Astrocyte of the cerebellum (primary cell): ENCODE results near the gene WAS.
"Not testable (repeated sequence)": the region's sequence is repeated elsewhere in the genome, so short reads cannot be mapped to it uniquely, and the experiment has no call there.

Source experiments
- DNase-seq: peaks from one replicate; pipeline ENCODE4 v3.0.0-alpha.2; 2011; ENCODE audit warnings: low read depth
- H3K4me3 ChIP-seq: 2 replicates; pipeline ENCODE4 v1.5.1; 2011; ENCODE audit warnings: mild to moderate bottlenecking, low read depth, low read length, moderate library complexity
- in situ Hi-C: cut with HindIII; loops from 2 replicates; pipeline ENCODE4 v1.10.0; 2017; ENCODE audit warnings: low sequenced_read_pairs
- TF ChIP-seq, protein P1 (sequence below): IDR thresholded peaks from 2 replicates; pipeline ENCODE4 v1.5.1; 2012; ENCODE audit warnings: low read length, low read depth, moderate library complexity, mild to moderate bottlenecking; ENCODE audit errors: missing control alignments

Gene WAS

DNA sequence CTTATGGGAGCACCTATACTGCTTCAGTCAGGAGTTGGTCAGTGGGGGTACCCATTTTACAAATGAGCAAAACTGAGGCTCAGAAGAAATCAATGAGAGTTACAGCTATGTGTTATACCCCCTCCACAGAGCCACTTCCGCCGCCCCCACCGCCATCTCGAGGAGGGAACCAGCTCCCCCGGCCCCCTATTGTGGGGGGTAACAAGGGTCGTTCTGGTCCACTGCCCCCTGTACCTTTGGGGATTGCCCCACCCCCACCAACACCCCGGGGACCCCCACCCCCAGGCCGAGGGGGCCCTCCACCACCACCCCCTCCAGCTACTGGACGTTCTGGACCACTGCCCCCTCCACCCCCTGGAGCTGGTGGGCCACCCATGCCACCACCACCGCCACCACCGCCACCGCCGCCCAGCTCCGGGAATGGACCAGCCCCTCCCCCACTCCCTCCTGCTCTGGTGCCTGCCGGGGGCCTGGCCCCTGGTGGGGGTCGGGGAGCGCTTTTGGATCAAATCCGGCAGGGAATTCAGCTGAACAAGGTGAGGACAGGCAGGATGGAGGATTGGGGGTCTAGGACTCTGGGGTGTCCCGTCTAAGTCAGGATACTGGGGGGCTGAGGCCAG, 5.0 kb downstream of the WAS start:
- no peak for DNase-seq
- no peak overlapping the region for H3K4me3 ChIP-seq
- in situ Hi-C loops = no loop called here
- TF ChIP-seq, protein P1, sequence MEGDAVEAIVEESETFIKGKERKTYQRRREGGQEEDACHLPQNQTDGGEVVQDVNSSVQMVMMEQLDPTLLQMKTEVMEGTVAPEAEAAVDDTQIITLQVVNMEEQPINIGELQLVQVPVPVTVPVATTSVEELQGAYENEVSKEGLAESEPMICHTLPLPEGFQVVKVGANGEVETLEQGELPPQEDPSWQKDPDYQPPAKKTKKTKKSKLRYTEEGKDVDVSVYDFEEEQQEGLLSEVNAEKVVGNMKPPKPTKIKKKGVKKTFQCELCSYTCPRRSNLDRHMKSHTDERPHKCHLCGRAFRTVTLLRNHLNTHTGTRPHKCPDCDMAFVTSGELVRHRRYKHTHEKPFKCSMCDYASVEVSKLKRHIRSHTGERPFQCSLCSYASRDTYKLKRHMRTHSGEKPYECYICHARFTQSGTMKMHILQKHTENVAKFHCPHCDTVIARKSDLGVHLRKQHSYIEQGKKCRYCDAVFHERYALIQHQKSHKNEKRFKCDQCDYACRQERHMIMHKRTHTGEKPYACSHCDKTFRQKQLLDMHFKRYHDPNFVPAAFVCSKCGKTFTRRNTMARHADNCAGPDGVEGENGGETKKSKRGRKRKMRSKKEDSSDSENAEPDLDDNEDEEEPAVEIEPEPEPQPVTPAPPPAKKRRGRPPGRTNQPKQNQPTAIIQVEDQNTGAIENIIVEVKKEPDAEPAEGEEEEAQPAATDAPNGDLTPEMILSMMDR = no peak

DNA sequence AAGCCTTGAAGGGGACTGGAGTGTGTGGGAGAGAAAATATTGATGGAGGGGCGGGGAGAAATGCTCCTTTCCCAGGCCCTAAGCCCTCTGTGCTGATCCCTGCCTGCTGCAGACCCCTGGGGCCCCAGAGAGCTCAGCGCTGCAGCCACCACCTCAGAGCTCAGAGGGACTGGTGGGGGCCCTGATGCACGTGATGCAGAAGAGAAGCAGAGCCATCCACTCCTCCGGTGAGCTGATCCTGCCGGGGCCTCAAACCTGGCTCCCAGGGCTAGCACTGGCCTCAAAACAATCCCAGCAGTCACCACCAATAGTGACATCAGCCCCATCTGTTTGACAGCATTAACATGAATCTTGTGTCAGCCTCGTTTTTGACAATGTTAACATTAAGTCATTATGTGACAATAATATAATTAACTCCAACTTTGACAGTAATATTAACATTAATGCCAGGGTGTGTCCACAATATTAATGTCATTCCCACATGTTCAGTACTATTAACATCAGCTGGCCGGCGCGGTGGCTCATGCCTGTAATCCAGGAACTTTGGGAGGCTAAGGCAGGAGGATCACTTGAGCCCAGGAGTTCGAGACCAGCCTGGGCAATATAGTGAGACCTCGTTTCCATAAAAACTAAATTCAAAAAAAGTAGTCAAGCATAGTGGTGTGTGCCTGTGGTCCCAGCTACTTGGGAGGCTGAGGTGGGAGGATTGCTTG, 5.8 kb downstream of the WAS start:
- in situ Hi-C loops = no loop called here
- TF ChIP-seq, protein P1 = no peak
- no peak for DNase-seq
- H3K4me3 ChIP-seq = no peak overlapping the region

GRCh38 chrX:48691746-48692145, 8.1 kb downstream of the WAS start:
- H3K4me3 ChIP-seq, in situ Hi-C loops, DNase-seq: not testable (repeated sequence)

DNA sequence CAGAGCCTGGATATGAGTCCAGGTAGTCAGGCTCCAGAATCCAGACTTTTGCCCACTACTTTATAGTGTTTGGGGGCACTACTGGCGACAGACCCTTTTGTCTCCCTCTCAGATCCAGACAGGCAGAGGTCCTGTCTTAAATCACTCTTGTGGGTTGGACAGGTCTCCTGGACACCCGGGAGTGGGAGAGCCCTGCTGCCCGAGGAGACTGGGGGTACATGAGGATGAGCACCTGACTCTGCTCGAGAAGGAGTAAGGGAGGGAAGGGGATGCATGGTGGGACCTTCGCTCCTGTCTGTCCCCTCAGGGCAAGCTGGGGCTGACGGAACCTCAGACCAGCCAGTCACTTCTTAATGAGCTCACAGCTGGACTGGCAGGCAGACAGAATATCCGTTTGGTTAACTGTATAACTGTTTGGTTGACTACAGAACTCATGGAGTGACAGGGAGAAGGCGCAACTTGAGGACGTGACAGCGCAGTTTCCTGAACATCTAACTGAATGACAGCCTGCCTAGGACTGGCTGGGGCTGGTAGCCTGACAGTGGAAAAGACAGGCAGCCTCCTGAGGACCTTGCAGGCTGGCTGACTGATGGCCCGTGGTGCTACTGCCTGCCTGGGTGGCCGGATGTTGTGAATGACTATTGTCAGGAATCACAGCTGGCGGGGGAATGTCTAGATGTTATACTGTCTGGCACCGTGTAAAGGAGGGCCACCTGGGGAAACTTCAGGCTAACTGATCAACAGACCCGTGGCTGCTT, 11.4 kb downstream of the WAS start:
- no peak overlapping the region for H3K4me3 ChIP-seq
- TF ChIP-seq, protein P1 = no peak
- no peak for DNase-seq
- in situ Hi-C loops = no loop called here

DNA sequence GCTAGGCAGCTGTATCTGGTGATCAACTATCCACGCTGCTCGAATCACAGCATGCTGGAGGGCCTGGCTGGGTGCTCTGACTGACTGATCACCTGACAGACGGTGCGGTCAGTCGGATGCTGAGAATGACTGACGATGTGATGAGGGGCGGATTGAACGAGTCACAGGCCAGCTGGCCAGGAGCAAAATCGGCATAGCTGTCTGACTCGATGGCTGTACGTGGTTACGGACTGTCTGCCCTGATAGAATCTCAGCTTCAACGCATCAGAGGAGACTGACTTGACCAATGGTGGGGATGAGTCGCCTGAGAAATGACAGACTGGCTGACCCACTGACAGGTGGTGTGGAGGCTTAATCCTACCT, 11.9 kb downstream of the WAS start:
- no peak overlapping the region for H3K4me3 ChIP-seq
- TF ChIP-seq, protein P1 = no peak
- in situ Hi-C loops = no loop called here
- DNase-seq = no peak

DNA sequence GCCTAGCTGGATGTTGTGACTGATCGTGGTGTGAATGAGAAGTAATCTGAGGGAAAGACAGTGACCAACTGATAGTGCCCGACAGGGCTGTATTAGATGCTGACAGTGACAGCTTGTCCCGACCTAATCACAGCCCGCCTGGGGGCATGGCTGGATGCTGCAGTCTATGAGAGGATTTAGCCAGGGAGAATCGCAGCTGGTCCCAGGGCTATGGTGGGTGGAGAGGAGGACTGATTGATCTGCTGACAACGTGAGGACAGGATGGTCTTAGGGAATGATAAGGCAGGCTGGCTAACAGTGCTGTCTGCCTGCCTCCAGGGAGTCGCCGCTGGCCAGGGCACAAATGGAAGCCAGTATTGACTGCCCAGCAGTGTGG, 12.3 kb downstream of the WAS start:
- in situ Hi-C loops = no loop called here
- H3K4me3 ChIP-seq = peak overlapping the region; percentile 48
- DNase-seq = no peak
- TF ChIP-seq, protein P1 = no peak
